ENCODE data around the gene ATP6V1F.

ATP6V1F gene

GRCh38 chr7:128847721-128848211 is 14.9 kb upstream of the ATP6V1F start:
- in situ Hi-C loops (cut with MboI; ENCODE audit: low sequenced_read_pairs), result no loop called here

GRCh38 chr7:128848289-128849155 is 14.1 kb upstream of the ATP6V1F start:
- in situ Hi-C loops (cut with MboI; ENCODE audit: low sequenced_read_pairs), result no loop called here

DNA sequence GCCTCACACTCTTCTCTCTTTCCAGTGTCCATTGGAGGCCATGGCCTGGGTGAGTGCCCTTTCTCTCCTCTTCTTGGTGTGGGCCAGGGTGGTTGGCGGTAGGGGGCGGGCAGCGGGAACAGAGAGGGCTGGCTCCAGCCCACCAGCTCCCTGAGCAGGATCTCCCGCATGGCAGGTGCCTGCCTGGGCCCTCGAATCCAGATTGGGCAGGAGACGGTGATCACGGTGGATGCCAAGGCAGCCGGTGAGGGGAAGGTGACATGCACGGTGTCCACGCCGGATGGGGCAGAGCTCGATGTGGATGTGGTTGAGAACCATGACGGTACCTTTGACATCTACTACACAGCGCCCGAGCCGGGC is 13.5 kb upstream of the ATP6V1F start:
- in situ Hi-C loops (cut with MboI; ENCODE audit: low sequenced_read_pairs), result no loop called here

DNA sequence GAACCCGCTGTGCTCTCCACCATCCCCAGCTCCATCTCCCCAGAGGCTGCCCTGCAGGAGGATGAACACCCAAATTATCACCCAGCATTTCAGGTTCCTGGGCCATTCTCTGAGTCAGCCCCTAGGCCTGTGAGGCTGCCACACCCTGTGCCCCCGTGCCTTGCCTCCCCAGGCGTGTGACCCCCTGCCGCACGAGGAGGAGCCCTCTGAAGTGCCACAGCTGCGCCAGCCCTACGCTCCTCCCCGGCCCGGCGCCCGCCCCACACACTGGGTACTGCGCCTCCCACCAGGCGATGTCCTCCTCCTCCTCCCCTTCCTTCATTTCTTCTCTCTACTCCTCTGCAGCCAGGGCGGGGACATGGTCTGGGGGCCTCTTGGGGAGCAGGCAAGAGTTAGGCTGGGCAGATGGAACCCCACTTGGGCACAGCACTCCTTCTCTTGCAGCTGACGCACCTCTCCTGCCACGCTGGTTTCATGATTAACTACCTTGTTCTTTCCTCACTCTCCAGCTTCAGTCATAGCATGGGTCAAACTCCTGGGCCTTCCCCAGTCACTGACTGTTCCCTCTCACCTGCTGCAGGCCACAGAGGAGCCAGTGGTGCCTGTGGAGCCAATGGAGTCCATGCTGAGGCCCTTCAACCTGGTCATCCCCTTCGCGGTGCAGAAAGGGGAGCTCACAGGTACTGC is 12.7 kb upstream of the ATP6V1F start:
- in situ Hi-C loops (cut with MboI; ENCODE audit: low sequenced_read_pairs), result no loop called here

DNA sequence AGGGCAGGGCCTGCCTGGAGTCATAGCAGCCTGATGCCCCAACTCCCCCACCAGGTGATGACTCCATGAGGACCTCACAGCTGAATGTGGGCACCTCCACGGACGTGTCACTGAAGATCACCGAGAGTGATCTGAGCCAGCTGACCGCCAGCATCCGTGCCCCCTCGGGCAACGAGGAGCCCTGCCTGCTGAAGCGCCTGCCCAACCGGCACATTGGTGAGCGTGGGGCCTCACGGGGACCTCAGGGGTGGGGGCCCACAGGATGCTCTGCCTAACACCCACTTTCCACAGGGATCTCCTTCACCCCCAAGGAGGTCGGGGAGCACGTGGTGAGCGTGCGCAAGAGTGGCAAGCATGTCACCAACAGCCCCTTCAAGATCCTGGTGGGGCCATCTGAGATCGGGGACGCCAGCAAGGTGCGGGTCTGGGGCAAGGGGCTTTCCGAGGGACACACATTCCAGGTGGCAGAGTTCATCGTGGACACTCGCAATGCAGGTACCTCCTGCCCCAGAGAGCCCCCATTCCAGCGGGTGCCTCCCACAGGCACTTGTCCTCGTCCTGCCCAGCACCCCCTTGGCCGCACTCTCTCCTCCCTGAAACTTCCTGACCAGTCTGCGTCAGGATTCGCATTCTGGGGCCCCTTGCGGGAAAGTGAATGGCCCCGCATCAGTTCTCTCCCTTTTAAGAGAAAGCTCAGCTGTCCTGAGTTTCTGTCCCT is 10.0 kb upstream of the ATP6V1F start:
- in situ Hi-C loops (cut with MboI; ENCODE audit: low sequenced_read_pairs), result no loop called here

- in situ Hi-C loops (cut with MboI; ENCODE audit: low sequenced_read_pairs), result no loop called here
These were observed 8.9 kb upstream of the ATP6V1F start for GRCh38 chr7:128853799-128854198.

DNA sequence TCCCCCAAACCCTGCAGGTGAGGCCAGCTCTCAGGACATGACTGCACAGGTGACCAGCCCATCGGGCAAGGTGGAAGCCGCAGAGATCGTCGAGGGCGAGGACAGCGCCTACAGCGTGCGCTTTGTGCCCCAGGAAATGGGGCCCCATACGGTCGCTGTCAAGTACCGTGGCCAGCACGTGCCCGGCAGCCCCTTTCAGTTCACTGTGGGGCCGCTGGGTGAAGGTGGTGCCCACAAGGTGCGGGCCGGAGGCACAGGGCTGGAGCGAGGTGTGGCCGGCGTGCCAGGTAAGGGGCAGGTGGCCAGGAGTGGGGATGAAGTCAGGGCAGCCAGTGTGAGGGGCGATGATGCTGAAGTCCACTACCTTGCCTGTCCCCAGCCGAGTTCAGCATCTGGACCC is 8.3 kb upstream of the ATP6V1F start:
- in situ Hi-C loops (cut with MboI; ENCODE audit: low sequenced_read_pairs), result no loop called here

GRCh38 chr7:128855559-128855958 is 7.1 kb upstream of the ATP6V1F start:
- in situ Hi-C loops (cut with MboI; ENCODE audit: low sequenced_read_pairs), result no loop called here

DNA sequence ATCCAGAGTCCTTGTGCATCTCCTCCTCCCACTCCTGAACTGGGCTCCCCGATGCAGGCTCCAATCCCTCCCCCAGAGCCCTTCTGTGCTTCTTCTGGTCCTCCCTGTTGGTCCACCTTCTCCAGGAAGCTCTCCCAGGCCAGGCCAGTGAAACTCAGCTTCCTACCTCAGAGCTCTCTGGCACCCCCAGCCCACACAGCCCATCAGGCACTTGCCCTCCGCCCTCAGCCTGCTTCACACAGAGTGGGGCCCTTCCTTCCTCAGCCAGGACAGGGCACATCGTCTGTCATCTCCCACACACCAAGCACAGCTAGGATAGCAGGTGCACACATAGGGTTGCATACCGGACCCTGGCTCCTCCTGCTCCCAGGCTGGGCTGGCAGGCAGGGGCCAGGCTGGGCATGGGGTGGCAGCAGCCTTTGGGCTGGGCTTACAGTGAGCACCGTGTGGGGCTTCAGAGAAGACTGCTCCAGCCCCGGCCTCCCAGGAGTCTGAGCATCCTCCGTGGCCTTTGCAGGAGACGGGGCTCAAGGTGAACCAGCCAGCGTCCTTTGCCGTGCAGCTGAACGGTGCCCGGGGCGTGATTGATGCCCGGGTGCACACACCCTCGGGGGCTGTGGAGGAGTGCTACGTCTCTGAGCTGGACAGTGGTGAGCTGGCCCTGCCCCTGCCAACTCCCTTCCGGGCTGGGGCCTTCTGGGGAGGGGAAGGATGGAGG is 6.5 kb upstream of the ATP6V1F start:
- in situ Hi-C loops (cut with MboI; ENCODE audit: low sequenced_read_pairs), result no loop called here

DNA sequence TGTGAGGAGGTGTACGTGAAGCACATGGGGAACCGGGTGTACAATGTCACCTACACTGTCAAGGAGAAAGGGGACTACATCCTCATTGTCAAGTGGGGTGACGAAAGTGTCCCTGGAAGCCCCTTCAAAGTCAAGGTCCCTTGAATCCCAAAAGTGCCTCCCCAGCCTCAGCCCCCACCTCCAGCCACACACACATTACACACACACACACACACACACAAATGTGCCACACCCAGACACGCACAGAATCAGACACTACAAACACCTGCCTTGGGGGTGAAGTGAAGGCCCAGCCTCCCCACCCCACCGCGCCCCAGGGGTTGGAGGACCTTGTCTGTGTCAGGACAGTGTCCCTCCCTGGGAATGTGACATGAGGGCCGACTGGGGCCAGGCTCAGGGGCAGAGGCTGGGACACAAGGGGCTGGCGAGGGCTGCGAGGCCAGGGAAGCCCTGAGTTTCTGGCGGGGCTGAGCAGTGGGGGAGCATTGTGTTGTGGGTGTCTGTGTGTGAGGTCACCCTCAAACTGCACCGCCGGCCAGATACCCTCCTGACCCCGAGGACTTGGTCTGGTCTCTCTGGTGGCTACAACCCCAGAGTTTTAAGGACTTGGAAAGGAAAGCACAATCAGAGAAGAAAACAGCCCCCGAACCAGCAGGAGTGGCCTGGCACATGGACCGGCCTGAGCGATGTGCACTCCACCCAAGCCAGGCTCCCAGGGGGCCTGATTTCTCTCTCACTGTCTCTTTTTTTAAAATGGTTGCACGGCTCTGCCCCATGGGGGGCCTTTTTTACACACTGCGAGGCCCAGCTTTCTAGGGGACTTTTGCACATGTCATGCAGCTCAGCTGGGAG is 4.0 kb upstream of the ATP6V1F start:
- in situ Hi-C loops (cut with MboI; ENCODE audit: low sequenced_read_pairs), result no loop called here

DNA sequence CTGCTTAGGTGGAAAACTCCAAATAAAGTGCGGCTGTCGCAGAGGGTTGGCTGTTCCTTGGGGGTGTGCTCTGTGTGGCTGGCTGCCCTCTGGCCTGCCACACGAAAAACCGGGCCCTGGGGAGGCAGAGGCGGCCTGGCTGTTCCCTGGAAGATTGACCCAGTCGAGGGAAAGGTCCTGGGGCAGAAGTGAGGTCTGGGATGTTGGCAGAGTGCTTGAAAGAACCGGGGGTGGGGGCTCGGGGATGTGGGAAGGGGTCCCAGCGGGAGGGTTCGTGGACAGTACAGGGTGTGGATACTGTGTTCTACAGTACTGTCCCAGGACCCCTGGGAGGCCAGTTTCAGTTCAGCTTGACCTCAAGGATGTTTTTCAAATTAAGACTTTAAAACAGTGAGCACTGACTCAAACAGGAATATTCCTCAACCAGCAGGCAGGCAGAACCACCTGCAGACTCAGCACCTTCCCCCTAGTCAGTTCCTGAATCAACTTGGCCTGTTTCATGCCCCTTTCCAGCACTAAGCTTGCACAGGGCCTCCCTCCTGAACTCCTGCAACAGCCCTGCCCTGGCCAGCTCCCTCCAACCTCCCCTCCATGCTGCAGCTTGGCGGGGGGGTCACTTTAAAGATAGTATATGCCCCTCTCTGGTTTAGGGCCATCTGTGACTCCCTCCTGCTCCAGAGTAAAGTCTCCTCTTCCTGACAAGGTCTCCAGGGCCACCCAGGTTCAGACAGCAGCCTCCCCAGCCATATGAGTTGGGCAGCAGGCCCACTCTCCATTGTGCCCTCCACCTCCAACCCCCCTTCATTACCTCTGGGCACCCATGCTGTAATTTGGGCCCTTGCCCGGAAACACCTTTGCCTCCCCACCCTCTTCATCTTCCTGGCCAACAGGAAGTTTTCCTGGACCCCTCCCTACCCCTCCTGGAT is 3.2 kb upstream of the ATP6V1F start:
- in situ Hi-C loops (cut with MboI; ENCODE audit: low sequenced_read_pairs), result no loop called here

- in situ Hi-C loops (cut with MboI; ENCODE audit: low sequenced_read_pairs), result no loop called here
These were observed 2.2 kb upstream of the ATP6V1F start for GRCh38 chr7:128860158-128861073.

DNA sequence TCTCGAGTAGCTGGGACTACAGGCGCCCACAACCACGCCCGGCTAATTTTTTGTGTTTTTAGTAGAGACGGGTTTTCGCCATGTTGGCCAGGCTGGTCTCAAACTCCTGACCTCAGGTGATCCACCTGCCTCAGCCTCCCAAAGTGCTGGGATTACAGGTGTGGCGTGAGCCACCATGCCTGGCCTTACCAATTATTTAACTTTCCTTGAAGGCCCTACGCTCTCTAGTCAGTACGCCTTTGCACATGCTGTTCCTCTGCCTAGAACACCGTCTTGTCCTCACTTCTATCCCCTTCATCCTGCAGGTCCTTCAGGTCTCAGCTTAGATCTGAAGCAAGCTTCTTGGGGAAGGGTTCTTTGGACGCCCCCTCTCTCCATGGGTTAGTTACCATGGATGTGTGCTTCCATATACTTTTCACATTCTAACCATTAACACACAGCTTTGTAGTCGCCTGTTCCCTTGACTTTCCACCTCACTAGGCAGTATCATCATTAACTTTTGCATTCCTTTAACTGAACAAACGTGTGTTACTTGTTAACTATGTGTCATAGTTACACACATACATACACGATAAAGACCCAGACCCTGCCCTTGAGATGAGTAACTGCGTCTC is 592 bp upstream of the ATP6V1F start:
- in situ Hi-C loops (cut with MboI; ENCODE audit: low sequenced_read_pairs), result no loop called here

DNA sequence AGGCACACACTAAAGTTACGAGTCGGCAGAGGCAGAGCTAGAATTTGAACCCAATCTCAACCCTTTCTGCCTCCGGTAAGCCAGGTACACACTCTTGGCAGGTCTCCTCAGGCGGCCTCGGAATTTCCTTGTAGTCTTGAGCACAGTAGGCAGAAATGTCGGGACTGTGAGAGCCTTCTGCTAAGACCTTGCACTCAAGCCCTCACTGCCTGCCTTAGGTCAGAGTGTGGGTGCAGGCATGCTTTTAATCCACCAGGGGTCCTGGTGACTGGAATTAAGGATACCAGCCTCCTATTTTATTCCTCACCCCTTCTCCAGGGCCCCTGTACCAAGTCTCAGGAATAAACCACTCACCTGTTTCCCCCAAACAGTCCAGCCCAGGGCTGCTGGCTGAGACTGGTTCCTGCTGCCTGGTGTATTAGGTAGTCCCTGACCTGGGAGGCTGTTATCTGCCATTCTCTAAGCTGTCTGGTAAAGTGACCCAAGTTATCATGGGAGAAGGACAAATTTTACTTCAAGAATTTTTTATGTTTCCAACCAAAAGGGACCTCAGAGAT is 855 bp downstream of the ATP6V1F start:
- in situ Hi-C loops (cut with MboI; ENCODE audit: low sequenced_read_pairs), result no loop called here

GRCh38 chr7:128865303-128865702 is 2.6 kb downstream of the ATP6V1F start:
- in situ Hi-C loops (cut with MboI; ENCODE audit: low sequenced_read_pairs), result no loop called here

DNA sequence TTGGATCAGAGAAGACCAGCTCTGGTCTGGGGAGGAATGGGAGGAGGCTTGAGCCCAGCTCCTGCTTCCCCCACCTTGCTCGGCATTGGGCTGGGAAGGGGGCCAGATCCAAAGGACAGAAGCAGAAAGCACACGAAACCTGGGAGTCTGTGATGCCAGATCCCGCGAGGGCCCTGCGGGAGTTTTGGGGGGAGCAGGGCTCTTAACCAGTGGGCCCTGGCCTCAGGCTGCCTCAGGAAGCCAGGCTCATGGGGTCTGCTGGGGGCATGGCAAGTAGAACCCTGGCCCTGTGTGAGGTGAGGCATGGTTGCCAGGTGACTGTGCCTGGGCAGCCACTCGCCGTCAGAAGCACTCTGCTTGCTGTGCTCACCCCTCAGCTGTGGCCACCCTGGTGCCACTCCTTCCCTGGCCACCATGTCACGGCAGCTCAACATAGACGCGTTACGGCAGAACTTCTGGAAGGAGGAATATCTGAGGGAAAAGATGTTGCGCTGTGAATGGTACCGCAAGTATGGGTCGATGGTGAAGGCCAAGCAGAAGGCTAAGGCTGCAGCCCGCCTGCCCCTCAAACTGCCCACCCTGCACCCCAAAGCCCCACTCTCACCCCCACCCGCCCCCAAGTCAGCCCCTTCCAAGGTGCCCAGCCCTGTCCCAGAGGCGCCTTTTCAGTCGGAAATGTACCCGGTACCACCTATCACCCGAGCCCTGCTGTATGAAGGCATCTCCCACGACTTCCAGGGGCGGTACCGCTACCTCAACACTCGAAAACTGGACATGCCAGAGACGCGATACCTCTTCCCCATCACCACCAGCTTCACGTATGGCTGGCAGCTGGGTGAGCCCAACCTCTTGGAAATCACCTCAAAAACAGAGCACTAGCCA is 3.6 kb downstream of the ATP6V1F start:
- in situ Hi-C loops (cut with MboI; ENCODE audit: low sequenced_read_pairs), result no loop called here
